Thyroid gland (tissue), 4 donors: ENCODE results near the gene ZNF341.

Experiments used
- POLR2A ChIP-seq, 2 donors: fragments of 450-650 bp; IDR thresholded peaks; one replicate each; pipeline ENCODE4 v1.6.1; 2017; ENCODE audit warnings: antibody characterized with exemption in 2 of 2, mild to moderate bottlenecking in 2 of 2, moderate library complexity in 1 of 2
- TF ChIP-seq, protein P1 (sequence below), 6 experiments: fragments of 200-600 bp in 3 of 6; fragments of 450-650 bp in 3 of 6; sonication (generic) in 3 of 6; IDR thresholded peaks; one replicate each; pipeline ENCODE4 v1.5.1; 2016 to 2019; ENCODE audit warnings: antibody characterized with exemption in 6 of 6, mild to moderate bottlenecking in 2 of 6, inconsistent platforms in 1 of 6, moderate library complexity in 1 of 6

DNA sequence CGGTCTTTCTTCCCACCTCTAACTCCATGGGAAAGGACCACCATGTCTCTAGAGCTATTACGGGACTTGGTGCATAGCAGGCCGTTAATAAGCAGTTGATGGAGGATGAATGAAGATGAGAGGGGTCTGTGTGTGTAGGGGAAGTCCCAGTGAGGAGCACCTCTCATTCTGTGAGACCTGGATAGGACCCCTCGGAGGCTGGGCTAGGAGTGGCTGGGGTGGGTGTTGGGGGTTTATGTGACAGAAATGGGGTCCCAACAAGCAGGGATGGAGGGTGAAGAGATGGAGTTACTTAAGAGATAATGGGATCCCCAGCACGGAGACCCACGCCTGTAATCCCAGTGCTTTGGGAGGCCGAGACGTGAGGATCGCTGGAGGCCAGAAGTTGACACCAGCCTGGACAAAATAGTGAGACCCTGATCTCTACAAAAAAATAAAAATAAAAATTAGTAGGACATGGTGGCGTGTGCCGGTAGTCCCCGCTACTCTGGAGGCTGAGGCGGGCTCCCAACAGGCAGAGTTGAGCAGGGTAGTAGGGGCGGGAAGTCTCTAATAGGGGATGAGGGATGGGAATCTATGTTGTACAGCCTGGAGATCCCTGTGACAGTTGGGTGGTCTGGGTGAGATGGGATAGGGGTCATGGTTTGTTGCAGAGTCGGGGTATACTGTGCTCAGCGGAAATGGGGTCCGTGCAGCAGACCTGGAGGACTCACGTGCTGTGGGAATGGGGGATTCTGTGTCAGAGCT, 677 bp upstream of the ZNF341 start:
- no peak for TF ChIP-seq POLR2A (IDR thresholded peaks at IDR 0.05)
- TF ChIP-seq, protein P1, sequence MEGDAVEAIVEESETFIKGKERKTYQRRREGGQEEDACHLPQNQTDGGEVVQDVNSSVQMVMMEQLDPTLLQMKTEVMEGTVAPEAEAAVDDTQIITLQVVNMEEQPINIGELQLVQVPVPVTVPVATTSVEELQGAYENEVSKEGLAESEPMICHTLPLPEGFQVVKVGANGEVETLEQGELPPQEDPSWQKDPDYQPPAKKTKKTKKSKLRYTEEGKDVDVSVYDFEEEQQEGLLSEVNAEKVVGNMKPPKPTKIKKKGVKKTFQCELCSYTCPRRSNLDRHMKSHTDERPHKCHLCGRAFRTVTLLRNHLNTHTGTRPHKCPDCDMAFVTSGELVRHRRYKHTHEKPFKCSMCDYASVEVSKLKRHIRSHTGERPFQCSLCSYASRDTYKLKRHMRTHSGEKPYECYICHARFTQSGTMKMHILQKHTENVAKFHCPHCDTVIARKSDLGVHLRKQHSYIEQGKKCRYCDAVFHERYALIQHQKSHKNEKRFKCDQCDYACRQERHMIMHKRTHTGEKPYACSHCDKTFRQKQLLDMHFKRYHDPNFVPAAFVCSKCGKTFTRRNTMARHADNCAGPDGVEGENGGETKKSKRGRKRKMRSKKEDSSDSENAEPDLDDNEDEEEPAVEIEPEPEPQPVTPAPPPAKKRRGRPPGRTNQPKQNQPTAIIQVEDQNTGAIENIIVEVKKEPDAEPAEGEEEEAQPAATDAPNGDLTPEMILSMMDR (IDR thresholded peaks at IDR 0.05): no peak
